ENCODE data around the gene NECAB3.
A peak's percentile ranks its signal among the peaks of the same experiment; 100 is the strongest.
"Not testable (repeated sequence)": the region's sequence is repeated elsewhere in the genome, so short reads cannot be mapped to it uniquely, and the experiment has no call there.

- TF ChIP-seq TAF1 (IDR thresholded peaks at IDR 0.05; ENCODE audit: low read depth); MAX (IDR thresholded peaks at IDR 0.05); TEAD4 (IDR thresholded peaks at IDR 0.05): not testable (repeated sequence)
- peak; percentile 78 for TF ChIP-seq REST (IDR thresholded peaks at IDR 0.05; ENCODE audit: low read depth)
These were observed 27.1 kb downstream of the NECAB3 start for GRCh38 chr20:33646959-33647602.

All from Ishikawa (cell line).